GM12878 (cell line): ENCODE data around the gene DSG4. TPM values are rescaled to one million over a fixed set of nuclear protein-coding genes. Genes with fewer than 3 reads are reported as not detected.

Experiments used
- ATAC-seq: fragments of 200-7000 bp; cut with Tn5 transposase; 3 replicates; pipeline ENCODE4 v1.9.1; 2020; ENCODE audit warnings: mild to moderate bottlenecking, moderate library complexity
- BruUV-seq: library from RNA; stranded (reverse); fragments of 400-500 nt; replicated peaks from 2 replicates; lab custom pipeline; 2021; lab: Mats Ljungman, UMichigan
- CTCF ChIA-PET: fragments of 300-600 bp; sonication (Branson Sonifier 250); formaldehyde crosslinking; extraction: SDS; loops from one replicate; lab custom pipeline; 2021; ENCODE audit warnings: inconsistent platforms; lab: Yijun Ruan, JAX
- POLR2A ChIA-PET: fragments of 350-600 bp; formaldehyde crosslinking; extraction: SDS; loops from one replicate; lab custom pipeline; 2021; ENCODE audit warnings: inconsistent platforms; lab: Charles Lee
- RAD21 ChIA-PET: fragments of 300-600 bp; sonication (Branson Sonifier 250); formaldehyde crosslinking; loops from one replicate; lab custom pipeline; 2023; ENCODE audit warnings: antibody characterized with exemption; ENCODE audit not compliant: unreplicated experiment; lab: Charles Lee
- SMC1A ChIA-PET: fragments of 300-600 bp; sonication (Branson Sonifier 250); formaldehyde crosslinking; loops from one replicate; lab custom pipeline; 2023; ENCODE audit not compliant: unreplicated experiment, uncharacterized antibody; lab: Charles Lee
- DNase-seq: peaks from one replicate; pipeline ENCODE4 v3.0.0-alpha.2; 2011; ENCODE audit warnings: low read depth, low spot score
- FAIRE-seq: peaks from 3 replicates; lab custom pipeline; 2011; peaks lifted over from hg19 to GRCh38; lab: Jason Lieb, UNC
- H2AFZ ChIP-seq: 2 replicates; pipeline ENCODE4 v1.6.0; 2011; ENCODE audit warnings: low read depth, low read length, control low read depth; ENCODE audit not compliant: control insufficient read depth
- H3K27ac ChIP-seq: 2 replicates; pipeline ENCODE4 v1.5.1; 2011; ENCODE audit warnings: control low read depth; ENCODE audit not compliant: control insufficient read depth, insufficient read depth
- H3K27me3 ChIP-seq, 2 experiments: replicated peaks in 1 of 2; 2 replicates each; pipeline versions ENCODE4 v1.6.0 to v1.6.1; 2011; ENCODE audit warnings: low read length in 1 of 2; ENCODE audit not compliant: control insufficient read depth in 2 of 2, insufficient read depth in 2 of 2
- H3K36me3 ChIP-seq, 2 experiments: 2 replicates each; pipeline ENCODE4 v1.5.1; 2011; ENCODE audit warnings: low read length in 1 of 2; ENCODE audit not compliant: control insufficient read depth in 2 of 2, insufficient read depth in 2 of 2
- H3K4me1 ChIP-seq: 2 replicates; pipeline ENCODE4 v1.6.1; 2011; ENCODE audit warnings: mild to moderate bottlenecking, low read length, moderate library complexity, mixed read lengths; ENCODE audit not compliant: control insufficient read depth, insufficient read depth
- H3K4me2 ChIP-seq: 2 replicates; pipeline ENCODE4 v1.6.0; 2011; ENCODE audit warnings: control low read depth; ENCODE audit not compliant: control insufficient read depth, insufficient read depth
- H3K4me3 ChIP-seq: fragments of 200-600 bp; sonication (generic); 2 replicates; pipeline ENCODE4 v1.5.1; 2016
- H3K79me2 ChIP-seq: 2 replicates; pipeline ENCODE4 v1.6.0; 2011; ENCODE audit warnings: low read length; ENCODE audit not compliant: control insufficient read depth, insufficient read depth
- H3K9ac ChIP-seq: 2 replicates; pipeline ENCODE4 v1.8.0; 2011; ENCODE audit warnings: low read length, control low read depth, mixed read lengths; ENCODE audit not compliant: control insufficient read depth, insufficient read depth
- H3K9me3 ChIP-seq: replicated peaks from 3 replicates; pipeline ENCODE4 v1.5.1; 2011; ENCODE audit warnings: mild to moderate bottlenecking, low read length; ENCODE audit not compliant: control insufficient read depth, insufficient read depth
- H4K20me1 ChIP-seq: 2 replicates; pipeline ENCODE4 v1.6.0; 2011; ENCODE audit not compliant: control insufficient read depth, insufficient read depth
- BHLHE40 ChIP-seq, 2 experiments: fragments of 450-650 bp in 1 of 2; IDR thresholded peaks; 2 replicates each; pipeline ENCODE4 v1.6.1; 2011 to 2017; ENCODE audit warnings: low read depth in 2 of 2, borderline replicate concordance in 1 of 2, improper control_type of control experiment in 1 of 2, low read length in 1 of 2, mild to moderate bottlenecking in 1 of 2
- BMI1 ChIP-seq: fragments of 450-650 bp; IDR thresholded peaks from 2 replicates; pipeline ENCODE4 v1.6.1; 2016; ENCODE audit warnings: mild to moderate bottlenecking, moderate library complexity, borderline replicate concordance
- CHD4 ChIP-seq: fragments of 200-600 bp; sonication (generic); IDR thresholded peaks from 2 replicates; pipeline ENCODE4 v1.6.1; 2016; ENCODE audit warnings: mild to moderate bottlenecking
- EZH2 ChIP-seq: IDR thresholded peaks from 2 replicates; pipeline ENCODE4 v1.6.1; 2012; ENCODE audit warnings: low read depth, mild to moderate bottlenecking, control low read depth, inconsistent platforms, low read length, borderline replicate concordance; ENCODE audit not compliant: control insufficient read depth
- IRF5 ChIP-seq: fragments of 450-650 bp; IDR thresholded peaks from 2 replicates; pipeline ENCODE4 v1.6.1; 2017; ENCODE audit warnings: borderline replicate concordance
- JUND ChIP-seq: IDR thresholded peaks from 2 replicates; pipeline ENCODE4 v1.6.1; 2012; ENCODE audit warnings: low read depth, mild to moderate bottlenecking, low read length, improper control_type of control experiment, moderate library complexity
- MYC ChIP-seq: IDR thresholded peaks from 2 replicates; pipeline ENCODE4 v1.6.1; 2011; ENCODE audit warnings: mild to moderate bottlenecking, low read length, moderate library complexity, inconsistent platforms; ENCODE audit not compliant: insufficient read depth, insufficient replicate concordance, insufficient read length, severe bottlenecking
- NFXL1 ChIP-seq: fragments of 450-650 bp; IDR thresholded peaks from 2 replicates; pipeline ENCODE4 v1.6.1; 2017; ENCODE audit warnings: antibody characterized with exemption, mild to moderate bottlenecking, borderline replicate concordance
- NFYA ChIP-seq: IDR thresholded peaks from 2 replicates; pipeline ENCODE4 v1.6.1; 2011; ENCODE audit warnings: low read depth, mild to moderate bottlenecking, low read length, improper control_type of control experiment, borderline replicate concordance
- NKRF ChIP-seq: fragments of 450-650 bp; conservative IDR thresholded peaks from 2 replicates; pipeline ENCODE4 v1.6.1; 2017; ENCODE audit warnings: mild to moderate bottlenecking, moderate library complexity
- PAX5 ChIP-seq: IDR thresholded peaks from 2 replicates; pipeline ENCODE4 v1.6.1; 2011; ENCODE audit warnings: low read depth, low read length, borderline replicate concordance
- SREBF1 ChIP-seq: IDR thresholded peaks from 2 replicates; pipeline ENCODE4 v1.6.1; 2012; ENCODE audit warnings: mild to moderate bottlenecking, low read length
- TCF3 ChIP-seq: IDR thresholded peaks from 2 replicates; pipeline ENCODE4 v1.6.1; 2012; ENCODE audit warnings: low read depth, mild to moderate bottlenecking, low read length, borderline replicate concordance; ENCODE audit not compliant: insufficient read depth
- ZZZ3 ChIP-seq: IDR thresholded peaks from 2 replicates; pipeline ENCODE4 v1.6.1; 2011; ENCODE audit warnings: low read depth; ENCODE audit not compliant: control insufficient read depth, insufficient read length
- WGBS: methylation state at CpG from one replicate; pipeline ENCODE4 v1.1.6; 2016; ENCODE audit warnings: low lambda C conversion rate; ENCODE audit not compliant: insufficient replicate concordance, insufficient coverage; ENCODE audit errors: missing lambda C conversion rate; 5-methylcytosine and 5-hydroxymethylcytosine counted together
- in situ Hi-C: fragments of 300-500 bp; cut with MboI; formaldehyde crosslinking; loops from 9 replicates; pipeline ENCODE4 v1.14.3; 2018; ENCODE audit warnings: mixed read lengths
- intact Hi-C: fragments of 100-400 bp; cut with micrococcal nuclease; formaldehyde crosslinking; loops from one replicate; pipeline ENCODE4 v1.14.2; 2022; ENCODE audit not compliant: unreplicated experiment
- polyA plus RNA-seq, 11 experiments: library from polyadenylated mRNA; depleted of rRNA in 4 of 11; unstranded in 6 of 11; stranded (reverse) in 5 of 11; fragments of >200 nt; fragmentation: Nextera tagmentation in 4 of 11; fragmentation: Illumina TruSeq in 1 of 11; extraction: Ambion mirVana in 4 of 11; extraction: Trizol in 1 of 11; gene quantifications; 1 replicate in 1 of 11; 2 replicates in 10 of 11; pipeline versions ENCODE4 v1.2.1 to v1.2.3, GENCODE V29; 2011 to 2016; ENCODE audit warnings: inconsistent platforms in 2 of 11, missing spikeins in 2 of 11, low read depth in 1 of 11
- total RNA-seq, 4 experiments: library from RNA; depleted of rRNA in 3 of 4; stranded (reverse); fragments of >200 nt in 3 of 4; fragmentation: Illumina TruSeq in 1 of 4; extraction: Trizol in 1 of 4; gene quantifications; 2 replicates each; pipeline versions ENCODE4 v1.2.1 to v1.2.3, GENCODE V29; 2013 to 2021
- TF ChIP-seq, protein P1 (sequence below): IDR thresholded peaks from 2 replicates; pipeline ENCODE4 v1.6.1; 2011; ENCODE audit warnings: low read depth, low read length, improper control_type of control experiment, borderline replicate concordance
- TF ChIP-seq, protein P2 (sequence below): fragments of 450-650 bp; IDR thresholded peaks from 2 replicates; pipeline ENCODE4 v1.6.1; 2017; ENCODE audit warnings: mild to moderate bottlenecking, low read depth, inconsistent platforms; ENCODE audit not compliant: poor library complexity, severe bottlenecking

DSG4 gene
- total and polyA plus RNA-seq, 10 of the 15 experiments (the other 5 are each of a cell fraction or from before 2014, with no cell fraction given), result 0.07 to 0.59 (median 0.17) TPM; not detected in 1

DNA sequence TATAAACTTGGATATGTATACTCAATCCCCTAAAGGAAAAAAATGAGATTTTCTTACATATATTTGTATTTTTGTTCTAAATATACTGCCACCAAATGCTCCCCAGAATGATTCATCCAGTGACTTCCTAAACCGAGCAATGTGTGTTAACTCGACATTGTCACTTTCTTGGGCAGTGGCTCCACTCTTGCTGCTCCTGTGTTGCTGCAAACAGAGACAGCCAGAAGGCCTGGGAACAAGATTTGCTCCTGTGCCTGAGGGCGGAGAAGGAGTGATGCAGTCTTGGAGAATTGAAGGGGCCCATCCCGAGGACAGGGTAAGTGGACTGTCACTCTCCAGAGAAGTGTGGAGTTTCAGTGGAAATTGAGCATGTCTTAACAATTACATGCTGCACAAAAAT, 32.7 kb downstream of the DSG4 start:
- Histone ChIP-seq H4K20me1 (no peaks in the 10 kb centered on the region), H3K9ac (no peak overlapping the region), H3K79me2 (no peaks in the 10 kb centered on the region), H3K27ac (no peak overlapping the region), H3K4me2 (no peak overlapping the region), H3K27me3 (no peaks in the 10 kb centered on the region), H2AFZ (no peak overlapping the region), H3K36me3 (no peaks in the 10 kb centered on the region), H3K4me1 (no peaks in the 10 kb centered on the region), H3K9me3 (no peaks in the 10 kb centered on the region), H3K4me3 (no peak overlapping the region)
- intact Hi-C loops, result loop anchor here (10.0 kb wide), 2 partner anchors 64 to 434 kb away; no protein-coding TSS in a partner anchor
- RAD21 ChIA-PET, result no interaction called here
- WGBS, result 24% methylated on average over 4 of the region's 4 CpGs
- in situ Hi-C loops, result loop anchor here (10.0 kb wide), 1 partner anchor 64 kb away; no protein-coding TSS in a partner anchor
- SMC1A ChIA-PET, result no interaction called here
- ATAC-seq (no peak), FAIRE-seq (no peak), DNase-seq (no peak)
- POLR2A ChIA-PET, result no interaction called here
- no TSS peak for BruUV-seq
- CTCF ChIA-PET, result no interaction called here
- no peak for TF ChIP-seq BHLHE40 (IDR thresholded peaks at IDR 0.05; ENCODE audit: borderline replicate concordance in 1 of 2, low read depth in 2 of 2, low read length in 1 of 2)
- TF ChIP-seq, protein P1, sequence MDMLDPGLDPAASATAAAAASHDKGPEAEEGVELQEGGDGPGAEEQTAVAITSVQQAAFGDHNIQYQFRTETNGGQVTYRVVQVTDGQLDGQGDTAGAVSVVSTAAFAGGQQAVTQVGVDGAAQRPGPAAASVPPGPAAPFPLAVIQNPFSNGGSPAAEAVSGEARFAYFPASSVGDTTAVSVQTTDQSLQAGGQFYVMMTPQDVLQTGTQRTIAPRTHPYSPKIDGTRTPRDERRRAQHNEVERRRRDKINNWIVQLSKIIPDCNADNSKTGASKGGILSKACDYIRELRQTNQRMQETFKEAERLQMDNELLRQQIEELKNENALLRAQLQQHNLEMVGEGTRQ, result no peak
- TF ChIP-seq NKRF, result no peak
- TF ChIP-seq IRF5, result no peak
- no peak for TF ChIP-seq EZH2
- TF ChIP-seq, protein P2, sequence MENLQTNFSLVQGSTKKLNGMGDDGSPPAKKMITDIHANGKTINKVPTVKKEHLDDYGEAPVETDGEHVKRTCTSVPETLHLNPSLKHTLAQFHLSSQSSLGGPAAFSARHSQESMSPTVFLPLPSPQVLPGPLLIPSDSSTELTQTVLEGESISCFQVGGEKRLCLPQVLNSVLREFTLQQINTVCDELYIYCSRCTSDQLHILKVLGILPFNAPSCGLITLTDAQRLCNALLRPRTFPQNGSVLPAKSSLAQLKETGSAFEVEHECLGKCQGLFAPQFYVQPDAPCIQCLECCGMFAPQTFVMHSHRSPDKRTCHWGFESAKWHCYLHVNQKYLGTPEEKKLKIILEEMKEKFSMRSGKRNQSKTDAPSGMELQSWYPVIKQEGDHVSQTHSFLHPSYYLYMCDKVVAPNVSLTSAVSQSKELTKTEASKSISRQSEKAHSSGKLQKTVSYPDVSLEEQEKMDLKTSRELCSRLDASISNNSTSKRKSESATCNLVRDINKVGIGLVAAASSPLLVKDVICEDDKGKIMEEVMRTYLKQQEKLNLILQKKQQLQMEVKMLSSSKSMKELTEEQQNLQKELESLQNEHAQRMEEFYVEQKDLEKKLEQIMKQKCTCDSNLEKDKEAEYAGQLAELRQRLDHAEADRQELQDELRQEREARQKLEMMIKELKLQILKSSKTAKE, result no peak
- no peak for TF ChIP-seq JUND
- TF ChIP-seq TCF3, result no peak
- TF ChIP-seq MYC, result no peak
- no peak for TF ChIP-seq NFXL1
- TF ChIP-seq ZZZ3, result no peak
- no peak for TF ChIP-seq NFYA
- TF ChIP-seq SREBF1, result no peak
- TF ChIP-seq PAX5, result no peak
- TF ChIP-seq CHD4, result no peak
- no peak for TF ChIP-seq BMI1
